GM19035 (cell line): Measurements from ENCODE around the gene SNX32.
A peak's percentile ranks its signal among the peaks of the same experiment; 100 is the strongest.

Experiments
- ATAC-seq: cut with Tn5 transposase; IDR thresholded peaks from one replicate; pipeline ENCODE4 v1.9.1; 2021; ENCODE audit not compliant: unreplicated experiment

Gene SNX32

GRCh38 chr11:65796726-65797601, 36.8 kb upstream of the SNX32 start:
- ATAC-seq, result no peak

- no peak for ATAC-seq
These were observed 36.1 kb upstream of the SNX32 start for GRCh38 chr11:65797711-65798110.

GRCh38 chr11:65798882-65799281, 34.9 kb upstream of the SNX32 start:
- no peak for ATAC-seq

- no peak for ATAC-seq
These were observed 32.4 kb upstream of the SNX32 start for GRCh38 chr11:65801153-65801987.

- ATAC-seq, result peak; percentile 79
These were observed 30.9 kb upstream of the SNX32 start for GRCh38 chr11:65802841-65803240.

GRCh38 chr11:65803797-65804492, 29.8 kb upstream of the SNX32 start:
- ATAC-seq, result no peak

- no peak for ATAC-seq
These were observed 26.8 kb upstream of the SNX32 start for GRCh38 chr11:65806979-65807378.

- no peak for ATAC-seq
These were observed 24.9 kb upstream of the SNX32 start for GRCh38 chr11:65808744-65809341.

GRCh38 chr11:65809496-65809895, 24.3 kb upstream of the SNX32 start:
- ATAC-seq, result no peak

- ATAC-seq, result no peak
These were observed 23.5 kb upstream of the SNX32 start for GRCh38 chr11:65810046-65810868.

- no peak for ATAC-seq
These were observed 21.8 kb upstream of the SNX32 start for GRCh38 chr11:65811764-65812475.

GRCh38 chr11:65814131-65814985, 19.4 kb upstream of the SNX32 start:
- no peak for ATAC-seq

GRCh38 chr11:65814986-65815565, 18.7 kb upstream of the SNX32 start:
- no peak for ATAC-seq

- ATAC-seq, result no peak
These were observed 17.1 kb upstream of the SNX32 start for GRCh38 chr11:65816696-65817095.

GRCh38 chr11:65817312-65817834, 16.4 kb upstream of the SNX32 start:
- no peak for ATAC-seq

GRCh38 chr11:65817835-65818680, 15.7 kb upstream of the SNX32 start:
- ATAC-seq, result peak; percentile 83

GRCh38 chr11:65821107-65821506, 12.7 kb upstream of the SNX32 start:
- ATAC-seq, result no peak
